ENCODE measurements around the gene PFKFB2. TPM values are rescaled to one million over a fixed set of nuclear protein-coding genes. Genes with fewer than 3 reads are reported as not detected.

PFKFB2 gene
- total and polyA plus RNA-seq, 2 of the 8 experiments (the other 6 are each of a cell fraction or from before 2014, with no cell fraction given): 6.7 to 19.1 TPM

DNA sequence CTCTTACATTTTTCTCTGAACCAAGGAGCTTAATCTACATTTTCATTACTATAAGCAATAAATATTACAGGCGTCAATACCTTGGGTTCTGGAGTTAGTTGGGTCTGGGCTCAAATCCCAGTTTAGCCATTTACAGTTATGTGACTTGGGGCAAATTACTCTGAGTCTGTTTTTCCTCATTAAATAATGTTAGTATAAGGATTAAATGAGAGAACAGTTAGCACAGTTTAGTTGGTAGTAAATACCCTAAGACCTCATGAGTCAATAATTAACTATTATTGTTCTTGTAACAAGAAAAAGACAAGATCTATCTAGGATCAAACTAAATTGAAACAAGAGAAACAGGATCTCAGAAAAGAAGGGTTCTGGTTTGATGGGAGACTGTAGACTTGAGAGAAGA is 25.2 kb upstream of the PFKFB2 start (continued):
- TF ChIP-seq TCF12 (IDR thresholded peaks at IDR 0.05; ENCODE audit: low read depth, low read length) (no peak), SP2 (IDR thresholded peaks at IDR 0.05; ENCODE audit: low read length) (no peak), HDAC2 (IDR thresholded peaks at IDR 0.05; ENCODE audit: borderline replicate concordance in 1 of 2, low read depth in 2 of 2, low read length in 2 of 2) (no peak), EGR1 (IDR thresholded peaks at IDR 0.05; ENCODE audit: borderline replicate concordance, low read depth, low read length) (no peak), SIRT6 (IDR thresholded peaks at IDR 0.05; ENCODE audit: low read length) (no peak)

All from H1 (cell line).